Brain microvascular endothelial cell (primary cell): Measurements from ENCODE around the gene FAM222A.

Experiments used
- DNase-seq: peaks from one replicate; pipeline ENCODE4 v3.0.0-alpha.2; 2020
- H3K27ac ChIP-seq: fragments of 250-450 bp; sonication (Bioruptor Pico); 2 replicates; pipeline ENCODE4 v1.5.1; 2020; ENCODE audit warnings: mild to moderate bottlenecking, moderate library complexity
- H3K27me3 ChIP-seq: fragments of 250-450 bp; sonication (Bioruptor Pico); replicated peaks from 2 replicates; pipeline ENCODE4 v1.5.1; 2020; ENCODE audit warnings: mild to moderate bottlenecking
- H3K36me3 ChIP-seq: fragments of 250-450 bp; sonication (Bioruptor Pico); replicated peaks from 2 replicates; pipeline ENCODE4 v1.5.1; 2020; ENCODE audit warnings: mild to moderate bottlenecking
- H3K4me3 ChIP-seq: 2 replicates; pipeline ENCODE4 v1.5.1; 2011; ENCODE audit warnings: low read depth, mild to moderate bottlenecking, control low read depth, low read length, moderate library complexity
- in situ Hi-C: cut with HindIII; loops from 2 replicates; pipeline ENCODE4 v1.10.0; 2017; ENCODE audit warnings: low sequenced_read_pairs, low pct_ligation_motif_present
- TF ChIP-seq, protein P1 (sequence below): IDR thresholded peaks from 2 replicates; pipeline ENCODE4 v1.5.1; 2011; ENCODE audit warnings: low read depth, mild to moderate bottlenecking, moderate library complexity, low read length, control low read depth, inconsistent platforms; ENCODE audit errors: missing control alignments

Gene FAM222A

DNA sequence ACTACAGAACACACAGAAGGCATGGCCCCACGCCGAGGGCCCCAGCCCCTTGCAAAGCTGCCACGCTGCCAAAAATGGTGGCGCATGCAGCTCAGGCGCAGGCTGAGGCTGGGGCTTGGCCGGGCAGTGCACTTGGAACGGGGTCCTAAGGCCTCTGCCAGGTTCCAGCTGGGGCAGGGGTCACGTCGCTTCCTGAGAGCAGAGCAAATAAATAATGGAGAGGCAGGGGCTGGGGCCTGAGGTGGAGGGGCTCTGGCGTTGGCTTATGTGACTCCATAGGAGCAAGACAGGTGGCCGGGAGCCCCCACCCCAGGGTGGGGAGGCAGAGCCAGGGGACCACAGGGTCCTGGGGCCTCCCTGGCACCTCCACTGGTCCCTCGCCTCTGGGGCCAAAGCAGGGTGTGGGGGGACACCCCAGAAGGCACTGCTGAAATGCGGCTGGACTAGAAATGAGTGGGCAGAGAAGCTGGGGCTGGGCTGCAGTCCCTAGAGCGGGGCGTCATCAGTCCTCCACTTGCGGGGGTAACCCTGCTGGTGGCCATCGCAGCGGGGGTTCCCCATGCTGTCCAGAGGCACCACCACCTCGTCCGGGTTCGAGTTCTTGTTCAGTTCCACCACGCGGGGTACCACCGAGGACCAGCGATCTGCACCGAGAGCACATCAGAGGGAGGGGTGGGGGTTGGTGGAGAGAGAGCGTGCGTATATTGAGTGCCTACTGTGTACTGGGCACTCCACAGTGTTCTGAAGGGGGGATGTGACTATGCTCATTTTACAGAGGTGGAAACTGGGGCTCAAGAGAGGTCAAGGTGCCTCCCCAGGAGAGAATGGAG lies 69.7 kb downstream of the FAM222A start:
- H3K4me3 ChIP-seq = no peak overlapping the region
- no peaks in the 10 kb centered on the region for H3K36me3 ChIP-seq
- DNase-seq = no peak
- no peaks in the 10 kb centered on the region for H3K27me3 ChIP-seq
- no peak overlapping the region for H3K27ac ChIP-seq
- in situ Hi-C loops = no loop called here
- TF ChIP-seq, protein P1, sequence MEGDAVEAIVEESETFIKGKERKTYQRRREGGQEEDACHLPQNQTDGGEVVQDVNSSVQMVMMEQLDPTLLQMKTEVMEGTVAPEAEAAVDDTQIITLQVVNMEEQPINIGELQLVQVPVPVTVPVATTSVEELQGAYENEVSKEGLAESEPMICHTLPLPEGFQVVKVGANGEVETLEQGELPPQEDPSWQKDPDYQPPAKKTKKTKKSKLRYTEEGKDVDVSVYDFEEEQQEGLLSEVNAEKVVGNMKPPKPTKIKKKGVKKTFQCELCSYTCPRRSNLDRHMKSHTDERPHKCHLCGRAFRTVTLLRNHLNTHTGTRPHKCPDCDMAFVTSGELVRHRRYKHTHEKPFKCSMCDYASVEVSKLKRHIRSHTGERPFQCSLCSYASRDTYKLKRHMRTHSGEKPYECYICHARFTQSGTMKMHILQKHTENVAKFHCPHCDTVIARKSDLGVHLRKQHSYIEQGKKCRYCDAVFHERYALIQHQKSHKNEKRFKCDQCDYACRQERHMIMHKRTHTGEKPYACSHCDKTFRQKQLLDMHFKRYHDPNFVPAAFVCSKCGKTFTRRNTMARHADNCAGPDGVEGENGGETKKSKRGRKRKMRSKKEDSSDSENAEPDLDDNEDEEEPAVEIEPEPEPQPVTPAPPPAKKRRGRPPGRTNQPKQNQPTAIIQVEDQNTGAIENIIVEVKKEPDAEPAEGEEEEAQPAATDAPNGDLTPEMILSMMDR = no peak

DNA sequence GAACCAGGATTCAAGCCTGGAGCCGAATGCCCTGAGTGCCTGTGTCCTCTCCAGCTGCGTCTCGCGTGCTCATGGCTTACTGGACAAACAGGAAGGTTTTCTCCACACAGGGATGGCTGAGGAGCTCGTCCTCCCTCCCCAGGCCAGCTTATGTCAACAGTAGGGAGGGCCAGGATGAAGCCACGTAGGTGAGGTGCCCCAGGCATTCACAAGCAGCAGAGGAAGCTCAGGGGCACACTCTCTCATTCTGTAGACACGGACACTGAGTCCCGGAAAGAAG lies 70.3 kb downstream of the FAM222A start:
- no peak for DNase-seq
- Histone ChIP-seq H3K4me3 (no peak overlapping the region), H3K36me3 (no peaks in the 10 kb centered on the region), H3K27me3 (no peaks in the 10 kb centered on the region), H3K27ac (no peak overlapping the region)
- in situ Hi-C loops = no loop called here
- TF ChIP-seq, protein P1 = no peak

DNA sequence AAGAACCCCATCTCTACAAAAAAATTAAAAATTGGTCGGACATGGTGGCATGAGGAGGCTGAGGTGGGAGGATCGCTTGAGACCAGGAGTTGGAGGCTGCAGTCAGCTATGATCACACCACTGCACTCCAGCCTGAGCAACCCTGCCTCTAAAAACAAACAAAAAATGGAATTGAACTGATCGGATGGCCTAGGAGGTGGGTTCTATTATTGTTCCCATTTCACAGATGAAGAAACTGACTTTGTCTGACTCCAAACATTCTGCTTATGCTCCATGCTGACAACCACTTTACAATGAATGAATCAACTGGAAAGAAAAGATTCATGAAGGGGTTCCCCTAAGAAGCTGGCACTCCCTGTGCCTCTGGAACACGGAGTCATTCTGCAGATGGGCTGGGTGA lies 72.2 kb downstream of the FAM222A start:
- no peak overlapping the region for H3K4me3 ChIP-seq
- no peaks in the 10 kb centered on the region for H3K27me3 ChIP-seq
- TF ChIP-seq, protein P1 = no peak
- H3K27ac ChIP-seq = no peak overlapping the region
- no peak for DNase-seq
- no peaks in the 10 kb centered on the region for H3K36me3 ChIP-seq
- in situ Hi-C loops = no loop called here

DNA sequence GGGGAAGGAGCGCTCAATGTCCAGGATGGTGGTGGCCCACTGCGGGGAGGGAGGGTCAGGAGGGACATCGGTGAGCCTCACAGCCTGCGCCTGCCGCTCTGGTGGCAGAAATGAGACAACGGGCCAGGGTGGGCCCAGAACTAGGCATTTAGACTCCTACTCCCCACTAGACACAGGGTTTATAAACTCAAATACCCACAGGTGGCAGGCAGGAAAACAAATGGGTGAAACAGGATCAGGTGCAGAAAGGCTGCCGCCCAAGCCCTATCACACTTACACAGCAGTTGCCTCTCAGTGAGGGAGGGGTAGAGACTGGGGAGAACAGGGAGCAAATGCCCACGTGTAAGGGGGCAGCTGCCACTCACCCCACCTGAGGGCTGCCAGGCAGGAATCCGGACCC lies 73.2 kb downstream of the FAM222A start:
- H3K27ac ChIP-seq = no peak overlapping the region
- no peaks in the 10 kb centered on the region for H3K27me3 ChIP-seq
- H3K36me3 ChIP-seq = no peaks in the 10 kb centered on the region
- in situ Hi-C loops = no loop called here
- TF ChIP-seq, protein P1 = no peak
- H3K4me3 ChIP-seq = no peak overlapping the region
- DNase-seq = no peak

DNA sequence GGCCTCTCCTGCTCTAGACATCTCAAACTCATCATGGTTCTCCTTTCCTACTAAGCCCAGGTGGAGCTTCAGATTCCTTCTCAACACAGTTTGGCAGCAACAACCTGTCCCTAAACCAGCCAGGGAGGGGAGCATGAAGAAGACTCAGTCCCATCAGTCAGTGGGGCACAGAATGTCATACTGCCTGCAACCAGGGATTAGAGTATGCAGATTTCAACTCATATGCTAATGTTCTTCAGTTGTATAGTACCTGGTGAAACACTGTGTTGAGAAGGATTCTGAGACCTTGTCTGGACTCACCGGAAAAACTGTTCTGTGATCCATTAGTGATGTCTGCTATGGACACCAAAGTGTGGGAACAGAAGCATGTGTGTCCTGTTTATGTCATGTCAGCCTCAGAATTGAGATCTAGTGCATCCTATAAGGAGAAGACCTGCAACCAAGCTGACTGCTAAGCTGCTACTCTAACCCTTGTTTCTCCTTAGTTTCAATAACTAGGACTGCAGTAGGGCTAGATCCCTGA lies 76.0 kb downstream of the FAM222A start:
- in situ Hi-C loops = no loop called here
- no peak overlapping the region for H3K4me3 ChIP-seq
- no peaks in the 10 kb centered on the region for H3K36me3 ChIP-seq
- H3K27me3 ChIP-seq = no peaks in the 10 kb centered on the region
- TF ChIP-seq, protein P1 = no peak
- no peak overlapping the region for H3K27ac ChIP-seq
- no peak for DNase-seq

DNA sequence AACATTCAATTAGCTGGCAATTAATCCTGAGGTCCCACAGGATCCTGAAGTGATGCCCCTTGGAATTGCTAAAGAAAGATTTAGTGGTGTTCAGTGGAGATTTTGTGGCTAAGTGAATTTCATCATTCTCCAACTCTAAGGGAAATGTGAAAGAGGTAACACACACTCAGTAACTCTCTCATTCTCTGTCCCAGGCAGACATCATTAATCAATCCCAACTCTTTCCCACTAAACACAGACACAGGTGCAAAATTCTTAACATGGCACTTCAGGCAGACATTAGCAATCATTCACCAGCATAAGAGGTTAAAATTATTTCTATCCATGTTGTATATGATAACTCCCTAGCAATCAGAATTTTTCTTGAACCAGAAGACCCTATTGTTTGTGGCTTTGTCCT lies 79.4 kb downstream of the FAM222A start:
- Histone ChIP-seq H3K4me3 (no peak overlapping the region), H3K27me3 (no peaks in the 10 kb centered on the region), H3K36me3 (no peaks in the 10 kb centered on the region), H3K27ac (no peak overlapping the region)
- in situ Hi-C loops = no loop called here
- TF ChIP-seq, protein P1 = no peak
- DNase-seq = no peak
